ENCODE data around the gene OR2V2.
A peak's percentile ranks its signal among the peaks of the same experiment; 100 is the strongest.

The OR2V2 gene

GRCh38 chr5:181199881-181200638 lies 52.7 kb downstream of the OR2V2 start:
- DNase-seq (ENCODE audit: low read depth, low spot score) = no peak
- in situ Hi-C loops (cut with HindIII; ENCODE audit: low sequenced_read_pairs) = no loop called here
- TF ChIP-seq, protein P1, sequence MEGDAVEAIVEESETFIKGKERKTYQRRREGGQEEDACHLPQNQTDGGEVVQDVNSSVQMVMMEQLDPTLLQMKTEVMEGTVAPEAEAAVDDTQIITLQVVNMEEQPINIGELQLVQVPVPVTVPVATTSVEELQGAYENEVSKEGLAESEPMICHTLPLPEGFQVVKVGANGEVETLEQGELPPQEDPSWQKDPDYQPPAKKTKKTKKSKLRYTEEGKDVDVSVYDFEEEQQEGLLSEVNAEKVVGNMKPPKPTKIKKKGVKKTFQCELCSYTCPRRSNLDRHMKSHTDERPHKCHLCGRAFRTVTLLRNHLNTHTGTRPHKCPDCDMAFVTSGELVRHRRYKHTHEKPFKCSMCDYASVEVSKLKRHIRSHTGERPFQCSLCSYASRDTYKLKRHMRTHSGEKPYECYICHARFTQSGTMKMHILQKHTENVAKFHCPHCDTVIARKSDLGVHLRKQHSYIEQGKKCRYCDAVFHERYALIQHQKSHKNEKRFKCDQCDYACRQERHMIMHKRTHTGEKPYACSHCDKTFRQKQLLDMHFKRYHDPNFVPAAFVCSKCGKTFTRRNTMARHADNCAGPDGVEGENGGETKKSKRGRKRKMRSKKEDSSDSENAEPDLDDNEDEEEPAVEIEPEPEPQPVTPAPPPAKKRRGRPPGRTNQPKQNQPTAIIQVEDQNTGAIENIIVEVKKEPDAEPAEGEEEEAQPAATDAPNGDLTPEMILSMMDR (IDR thresholded peaks at IDR 0.05; ENCODE audit: low read depth, low read length) = no peak
- no peak overlapping the region for H3K4me3 ChIP-seq (ENCODE audit: low read depth, low read length)

- in situ Hi-C loops (cut with HindIII; ENCODE audit: low sequenced_read_pairs) = no loop called here
- no peak overlapping the region for H3K4me3 ChIP-seq (ENCODE audit: low read depth, low read length)
- TF ChIP-seq, protein P1 (IDR thresholded peaks at IDR 0.05; ENCODE audit: low read depth, low read length) = no peak
- DNase-seq (ENCODE audit: low read depth, low spot score) = no peak
These were observed 53.4 kb downstream of the OR2V2 start for GRCh38 chr5:181200816-181201215.

GRCh38 chr5:181203093-181203711 lies 55.8 kb downstream of the OR2V2 start:
- no peak for DNase-seq (ENCODE audit: low read depth, low spot score)
- TF ChIP-seq, protein P1 (IDR thresholded peaks at IDR 0.05; ENCODE audit: low read depth, low read length) = no peak
- H3K4me3 ChIP-seq (ENCODE audit: low read depth, low read length) = no peak overlapping the region
- in situ Hi-C loops (cut with HindIII; ENCODE audit: low sequenced_read_pairs) = no loop called here

GRCh38 chr5:181203777-181204112 lies 56.4 kb downstream of the OR2V2 start:
- TF ChIP-seq, protein P1 (IDR thresholded peaks at IDR 0.05; ENCODE audit: low read depth, low read length) = no peak

GRCh38 chr5:181204113-181204825 lies 56.9 kb downstream of the OR2V2 start:
- in situ Hi-C loops (cut with HindIII; ENCODE audit: low sequenced_read_pairs) = no loop called here
- TF ChIP-seq, protein P1 (IDR thresholded peaks at IDR 0.05; ENCODE audit: low read depth, low read length) = no peak
- DNase-seq (ENCODE audit: low read depth, low spot score) = peak; percentile 21
- peak overlapping the region; percentile 30 for H3K4me3 ChIP-seq (ENCODE audit: low read depth, low read length)

More at GRCh38 chr5:181203777-181204112, 56.4 kb downstream of the OR2V2 start:
- in situ Hi-C loops (cut with HindIII; ENCODE audit: low sequenced_read_pairs) = no loop called here
- DNase-seq (ENCODE audit: low read depth, low spot score) = no peak
- peak overlapping the region; percentile 30 for H3K4me3 ChIP-seq (ENCODE audit: low read depth, low read length)

- H3K4me3 ChIP-seq (ENCODE audit: low read depth, low read length) = peak within 1 kb of the TSS; percentile 65
- peak; percentile 25 for DNase-seq (ENCODE audit: low read depth, low spot score)
- TF ChIP-seq, protein P1 (IDR thresholded peaks at IDR 0.05; ENCODE audit: low read depth, low read length) = no peak
- in situ Hi-C loops (cut with HindIII; ENCODE audit: low sequenced_read_pairs) = no loop called here
These were observed 57.7 kb downstream of the OR2V2 start, which contains the start of gene TRIM7 for GRCh38 chr5:181204826-181205760. TRIM7 (minus strand) TSS chr5:181205196; CDS start chr5:181205110, 86 bp downstream.

Data from astrocyte of the spinal cord (primary cell).